GM18508 (cell line): ENCODE data around the gene PRDM9.
"Not testable (repeated sequence)": the region's sequence is repeated elsewhere in the genome, so short reads cannot be mapped to it uniquely, and the experiment has no call there.

ENCODE experiments used
- ATAC-seq: cut with Tn5 transposase; IDR thresholded peaks from one replicate; pipeline ENCODE4 v1.9.1; 2021; ENCODE audit warnings: moderate number of reproducible peaks; ENCODE audit not compliant: insufficient read depth, unreplicated experiment

The PRDM9 gene

GRCh38 chr5:23526616-23527015, 19.2 kb downstream of the PRDM9 start:
- not testable (repeated sequence) for ATAC-seq

DNA sequence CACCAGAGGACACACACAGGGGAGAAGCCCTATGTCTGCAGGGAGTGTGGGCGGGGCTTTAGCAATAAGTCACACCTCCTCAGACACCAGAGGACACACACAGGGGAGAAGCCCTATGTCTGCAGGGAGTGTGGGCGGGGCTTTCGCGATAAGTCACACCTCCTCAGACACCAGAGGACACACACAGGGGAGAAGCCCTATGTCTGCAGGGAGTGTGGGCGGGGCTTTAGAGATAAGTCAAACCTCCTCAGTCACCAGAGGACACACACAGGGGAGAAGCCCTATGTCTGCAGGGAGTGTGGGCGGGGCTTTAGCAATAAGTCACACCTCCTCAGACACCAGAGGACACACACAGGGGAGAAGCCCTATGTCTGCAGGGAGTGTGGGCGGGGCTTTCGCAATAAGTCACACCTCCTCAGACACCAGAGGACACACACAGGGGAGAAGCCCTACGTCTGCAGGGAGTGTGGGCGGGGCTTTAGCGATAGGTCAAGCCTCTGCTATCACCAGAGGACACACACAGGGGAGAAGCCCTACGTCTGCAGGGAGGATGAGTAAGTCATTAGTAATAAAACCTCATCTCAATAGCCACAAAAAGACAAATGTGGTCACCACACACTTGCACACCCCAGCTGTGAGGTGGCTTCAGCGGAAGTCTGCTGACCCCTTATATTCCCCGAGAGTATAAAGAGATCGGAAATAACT, 20.0 kb downstream of the PRDM9 start:
- not testable (repeated sequence) for ATAC-seq

DNA sequence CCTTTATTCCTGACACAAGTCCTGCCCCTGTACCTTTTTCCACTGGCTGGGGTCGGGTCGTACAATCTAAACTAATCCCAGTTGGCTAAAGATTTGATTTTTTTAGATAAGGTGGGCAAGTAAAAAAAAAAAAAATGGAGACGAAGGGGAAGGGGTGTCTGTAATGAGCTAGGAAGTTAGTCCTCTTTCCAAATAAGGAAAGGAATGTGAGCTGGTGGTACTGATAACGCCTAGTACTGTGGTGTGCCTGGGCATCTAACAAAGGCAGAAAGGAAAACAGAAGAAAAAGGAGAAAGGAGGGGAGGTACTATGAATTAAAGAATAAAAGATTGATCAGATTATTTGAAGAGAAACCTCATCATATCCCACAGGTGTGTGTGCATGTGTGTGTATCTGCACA, 21.3 kb downstream of the PRDM9 start:
- no peak for ATAC-seq

DNA sequence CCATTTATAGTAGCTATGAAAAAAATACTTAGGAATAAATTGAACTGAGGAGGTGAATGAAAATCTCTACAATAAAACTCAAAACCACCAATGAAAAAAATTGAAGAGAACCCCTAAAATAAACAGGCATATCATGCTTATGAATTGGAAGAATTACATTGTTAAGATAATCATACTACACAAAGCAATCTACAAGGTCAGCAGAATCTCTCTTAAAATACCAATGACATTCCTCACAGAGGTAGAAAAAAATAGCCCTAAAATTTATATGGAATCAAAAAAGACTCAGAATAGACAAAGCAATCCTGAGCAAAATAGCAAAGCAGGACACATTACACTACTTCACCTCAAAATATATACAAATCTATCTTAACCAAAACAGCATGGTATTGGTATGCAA, 23.2 kb downstream of the PRDM9 start:
- no peak for ATAC-seq

- ATAC-seq = no peak
Measured at GRCh38 chr5:23571059-23571458, 63.6 kb downstream of the PRDM9 start.
